PC-3 (cell line): ENCODE measurements around the gene TECTA. TPM values are rescaled to one million over a fixed set of nuclear protein-coding genes. Genes with fewer than 3 reads are reported as not detected.
A peak's percentile ranks its signal among the peaks of the same experiment; 100 is the strongest.

Experiments used
- ATAC-seq: fragments of 200-7000 bp; cut with Tn5 transposase; 2 replicates; pipeline ENCODE4 v1.9.1; 2020; ENCODE audit warnings: mild to moderate bottlenecking, moderate library complexity
- BruUV-seq: library from RNA; stranded (reverse); fragments of 400-500 nt; replicated peaks from 2 replicates; lab custom pipeline; 2021; lab: Mats Ljungman, UMichigan
- CTCF ChIA-PET: fragments of 300-600 bp; sonication (Branson Sonifier 250); formaldehyde crosslinking; loops from one replicate; lab custom pipeline; 2022; ENCODE audit warnings: antibody characterized with exemption; lab: Charles Lee
- POLR2A ChIA-PET: fragments of 300-600 bp; sonication (Branson Sonifier 250); formaldehyde crosslinking; loops from one replicate; lab custom pipeline; 2022; ENCODE audit warnings: antibody characterized with exemption; ENCODE audit not compliant: unreplicated experiment; lab: Charles Lee
- DNase-seq: peaks from one replicate; pipeline ENCODE4 v3.0.0-alpha.2; 2015
- H2AFZ ChIP-seq: fragments of 300-600 bp; sonication (generic); 2 replicates; pipeline ENCODE4 v1.6.0; 2016; ENCODE audit warnings: antibody characterized with exemption, low read length
- H3F3A ChIP-seq: fragments of 300-600 bp; sonication (generic); one replicate; pipeline ENCODE4 v1.6.0; 2017; ENCODE audit warnings: antibody characterized with exemption, low read length, control low read depth, mild to moderate bottlenecking; ENCODE audit not compliant: unreplicated experiment
- H3K27ac ChIP-seq: fragments of 300-600 bp; sonication (generic); 2 replicates; pipeline ENCODE4 v1.5.1; 2016; ENCODE audit warnings: mild to moderate bottlenecking, low read length
- H3K27me3 ChIP-seq: fragments of 300-600 bp; sonication (generic); 2 replicates; pipeline ENCODE4 v1.6.1; 2016; ENCODE audit warnings: low read length, mixed read lengths
- H3K36me3 ChIP-seq: fragments of 300-600 bp; sonication (generic); 2 replicates; pipeline ENCODE4 v1.6.1; 2016; ENCODE audit warnings: low read depth, mixed run types, low read length, mixed read lengths
- H3K4me1 ChIP-seq: fragments of 300-600 bp; sonication (generic); 2 replicates; pipeline ENCODE4 v1.5.1; 2016; ENCODE audit warnings: low read length; ENCODE audit not compliant: insufficient read depth
- H3K4me2 ChIP-seq: fragments of 300-600 bp; sonication (generic); 2 replicates; pipeline ENCODE4 v1.6.0; 2016; ENCODE audit warnings: low read length
- H3K4me3 ChIP-seq: fragments of 300-600 bp; sonication (generic); 2 replicates; pipeline ENCODE4 v1.5.1; 2016; ENCODE audit warnings: mild to moderate bottlenecking, low read length, mixed read lengths
- H3K79me2 ChIP-seq: fragments of 300-600 bp; sonication (generic); 2 replicates; pipeline ENCODE4 v1.6.1; 2017; ENCODE audit warnings: low read length, mixed read lengths
- H3K9ac ChIP-seq: fragments of 300-600 bp; sonication (generic); 2 replicates; pipeline ENCODE4 v1.6.0; 2016; ENCODE audit warnings: mild to moderate bottlenecking, low read length
- H3K9me2 ChIP-seq: fragments of 300-600 bp; sonication (generic); replicated peaks from 2 replicates; pipeline ENCODE4 v1.6.1; 2016; ENCODE audit warnings: mixed run types, low read length, mixed read lengths
- H3K9me3 ChIP-seq: fragments of 300-600 bp; sonication (generic); 2 replicates; pipeline ENCODE4 v1.6.1; 2016; ENCODE audit warnings: low read length, mixed read lengths
- H4K20me1 ChIP-seq: fragments of 300-600 bp; sonication (generic); 2 replicates; pipeline ENCODE4 v1.6.1; 2016; ENCODE audit warnings: low read length, mixed read lengths
- CTCF ChIP-seq: fragments of 300-600 bp; sonication (generic); conservative IDR thresholded peaks from 2 replicates; pipeline ENCODE4 v1.5.1; 2017; ENCODE audit warnings: antibody characterized with exemption, low read depth, mild to moderate bottlenecking, low read length
- EZH2 ChIP-seq: fragments of 300-600 bp; sonication (generic); IDR thresholded peaks from one replicate; pipeline ENCODE4 v1.6.1; 2017; ENCODE audit warnings: antibody characterized with exemption, mild to moderate bottlenecking, low read length; ENCODE audit not compliant: unreplicated experiment
- EZH2phosphoT487 ChIP-seq: fragments of 300-600 bp; sonication (generic); IDR thresholded peaks from 2 replicates; pipeline ENCODE4 v1.6.1; 2018; ENCODE audit warnings: mild to moderate bottlenecking, antibody characterized with exemption, low read length, borderline replicate concordance
- intact Hi-C: fragments of 100-400 bp; cut with micrococcal nuclease; formaldehyde crosslinking; loops from 2 replicates; pipeline ENCODE4 v1.9.0; 2023
- total RNA-seq: library from RNA; depleted of rRNA; stranded (reverse); fragments of >200 nt; gene quantifications from 2 replicates; pipeline ENCODE4 v1.2.3, GENCODE V29; 2014

Gene TECTA
- total RNA-seq, 1 experiment from 2014 or later, result 0.11 TPM

- Histone ChIP-seq H3K9me2 (no peaks in the 10 kb centered on the region), H3K4me3 (no peak overlapping the region), H3K9ac (no peak overlapping the region), H2AFZ (no peak overlapping the region), H3K4me1 (no peaks in the 10 kb centered on the region), H3F3A (no peaks in the 10 kb centered on the region), H3K36me3 (no peaks in the 10 kb centered on the region), H3K27ac (no peak overlapping the region), H3K4me2 (no peak overlapping the region), H3K27me3 (no peaks in the 10 kb centered on the region), H3K9me3 (no peaks in the 10 kb centered on the region), H3K79me2 (no peaks in the 10 kb centered on the region), H4K20me1 (no peaks in the 10 kb centered on the region)
- TF ChIP-seq CTCF, result no peak
- TF ChIP-seq EZH2phosphoT487, result no peak
- TF ChIP-seq EZH2, result no peak
- DNase-seq, result no peak
- no TSS peak for BruUV-seq
- ATAC-seq, result no peak
- ChIA-PET CTCF (no interaction called here), POLR2A (no interaction called here)
- intact Hi-C loops, result no loop called here
These were observed 19.7 kb upstream of the TECTA start for GRCh38 chr11:121081321-121081720.

GRCh38 chr11:121082219-121082618, 18.8 kb upstream of the TECTA start:
- no peaks in the 10 kb centered on the region for H3F3A ChIP-seq
- no peaks in the 10 kb centered on the region for H4K20me1 ChIP-seq
- H3K4me2 ChIP-seq, result no peak overlapping the region
- H3K36me3 ChIP-seq, result no peaks in the 10 kb centered on the region; the same call in 1 of the 2 replicates
- H3K4me3 ChIP-seq, result no peak overlapping the region
- DNase-seq, result no peak
- no peaks in the 10 kb centered on the region for H3K79me2 ChIP-seq
- ChIA-PET POLR2A (no interaction called here), CTCF (no interaction called here)
- no TSS peak for BruUV-seq
- H3K27ac ChIP-seq, result no peak overlapping the region
- no peaks in the 10 kb centered on the region for H3K9me3 ChIP-seq
- H3K9me2 ChIP-seq, result no peaks in the 10 kb centered on the region
- intact Hi-C loops, result no loop called here
- H3K4me1 ChIP-seq, result no peaks in the 10 kb centered on the region
- H2AFZ ChIP-seq, result no peak overlapping the region
- H3K9ac ChIP-seq, result no peak overlapping the region
- no peaks in the 10 kb centered on the region for H3K27me3 ChIP-seq
- TF ChIP-seq CTCF (no peak), EZH2 (no peak), EZH2phosphoT487 (no peak)
- ATAC-seq, result no peak

GRCh38 chr11:121082670-121083069, 18.4 kb upstream of the TECTA start:
- DNase-seq (peak; percentile 25), ATAC-seq (no peak)
- Histone ChIP-seq H3K27me3 (no peaks in the 10 kb centered on the region), H2AFZ (no peak overlapping the region), H3K4me3 (no peak overlapping the region), H3K27ac (no peak overlapping the region), H3F3A (no peaks in the 10 kb centered on the region), H3K36me3 (no peaks in the 10 kb centered on the region; the same call in 1 of the 2 replicates), H3K4me1 (no peaks in the 10 kb centered on the region), H3K9me3 (no peaks in the 10 kb centered on the region), H4K20me1 (no peaks in the 10 kb centered on the region), H3K4me2 (no peak overlapping the region), H3K9me2 (no peaks in the 10 kb centered on the region), H3K9ac (no peak overlapping the region), H3K79me2 (no peaks in the 10 kb centered on the region)
- intact Hi-C loops, result no loop called here
- ChIA-PET CTCF (no interaction called here), POLR2A (no interaction called here)
- no peak for TF ChIP-seq CTCF
- no peak for TF ChIP-seq EZH2
- no peak for TF ChIP-seq EZH2phosphoT487
- no TSS peak for BruUV-seq
